Transverse colon (tissue), 4 donors: ENCODE results near the gene TCF3.

Experiments used
- CTCF ChIP-seq, 5 experiments: fragments of 200-600 bp in 3 of 5; fragments of 450-650 bp in 2 of 5; sonication (generic) in 3 of 5; IDR thresholded peaks; 1 replicate in 2 of 5; 2 replicates in 3 of 5; pipeline ENCODE4 v1.5.1; 2016 to 2017; ENCODE audit warnings: antibody characterized with exemption in 5 of 5, inconsistent platforms in 3 of 5, mild to moderate bottlenecking in 2 of 5, moderate library complexity in 1 of 5
- POLR2AphosphoS5 ChIP-seq, 3 donors: sonication (generic); formaldehyde crosslinking; IDR thresholded peaks; one replicate each; pipeline ENCODE4 v1.6.1; 2016; ENCODE audit warnings: antibody characterized with exemption in 3 of 3

DNA sequence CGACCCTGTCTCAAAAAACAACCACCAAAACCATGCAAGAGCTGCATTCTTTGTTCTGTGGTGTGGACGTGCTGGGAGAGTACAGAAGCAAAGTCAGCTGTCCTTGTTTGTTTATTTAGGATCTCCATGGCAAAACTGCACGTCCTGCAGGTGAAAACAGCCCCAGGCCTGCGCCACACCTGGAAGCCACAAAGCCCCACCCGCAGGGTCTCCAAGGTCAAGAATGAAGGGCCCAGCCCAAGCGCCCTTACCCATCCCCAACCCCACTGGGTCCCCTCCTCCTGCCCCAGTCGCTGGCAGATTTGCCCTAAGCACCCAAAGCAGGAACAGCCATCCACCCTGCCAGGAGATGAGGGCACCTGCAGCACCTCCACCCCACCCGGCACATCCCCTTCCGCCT, 70.2 kb downstream of the TCF3 start:
- TF ChIP-seq CTCF (IDR thresholded peaks at IDR 0.05) (no peak), POLR2AphosphoS5 (IDR thresholded peaks at IDR 0.05) (no peak)
